ENCODE data around the gene TMEM117.
"Not testable (repeated sequence)": the region's sequence is repeated elsewhere in the genome, so short reads cannot be mapped to it uniquely, and the experiment has no call there.

The TMEM117 gene

GRCh38 chr12:43842259-43842658 lies 6.4 kb downstream of the TMEM117 start:
- peaks cover 0 to 2% of the 10 kb centered on the region in 2 donors for H3K4me1 ChIP-seq (ENCODE audit: control insufficient read depth in 1 of 2, insufficient read depth in 2 of 2, low read length in 2 of 2)
- no peak overlapping the region for H3K27ac ChIP-seq (ENCODE audit: low read length)
- H3K4me3 ChIP-seq (ENCODE audit: low read depth in 1 of 2, low read length in 2 of 2), result no peak overlapping the region
- no peaks in the 10 kb centered on the region for H3K27me3 ChIP-seq (ENCODE audit: low read depth, low read length)
- H3K36me3 ChIP-seq (ENCODE audit: control insufficient read depth in 1 of 2, insufficient read depth in 2 of 2, low read length in 2 of 2), result peaks cover 0 to 5% of the 10 kb centered on the region in 2 donors
- no peaks in the 10 kb centered on the region for H3K9me3 ChIP-seq (ENCODE audit: control insufficient read depth in 1 of 2, low read length in 2 of 2)

GRCh38 chr12:43847425-43848225 lies 11.7 kb downstream of the TMEM117 start:
- H3K27ac ChIP-seq (ENCODE audit: low read length); H3K36me3 ChIP-seq (ENCODE audit: control insufficient read depth in 1 of 2, insufficient read depth in 2 of 2, low read length in 2 of 2); H3K9me3 ChIP-seq (ENCODE audit: control insufficient read depth in 1 of 2, low read length in 2 of 2); H3K4me3 ChIP-seq (ENCODE audit: low read depth in 1 of 2, low read length in 2 of 2); H3K4me1 ChIP-seq (ENCODE audit: control insufficient read depth in 1 of 2, insufficient read depth in 2 of 2, low read length in 2 of 2); H3K27me3 ChIP-seq (ENCODE audit: low read depth, low read length): not testable (repeated sequence)

- Histone ChIP-seq H3K27me3 (ENCODE audit: low read depth, low read length) (no peaks in the 10 kb centered on the region), H3K36me3 (ENCODE audit: control insufficient read depth in 1 of 2, insufficient read depth in 2 of 2, low read length in 2 of 2) (peaks cover 0 to 8% of the 10 kb centered on the region in 2 donors), H3K27ac (ENCODE audit: low read length) (no peak overlapping the region), H3K9me3 (ENCODE audit: control insufficient read depth in 1 of 2, low read length in 2 of 2) (no peaks in the 10 kb centered on the region), H3K4me3 (ENCODE audit: low read depth in 1 of 2, low read length in 2 of 2) (no peak overlapping the region), H3K4me1 (ENCODE audit: control insufficient read depth in 1 of 2, insufficient read depth in 2 of 2, low read length in 2 of 2) (no peaks in the 10 kb centered on the region)
Measured at GRCh38 chr12:43848226-43848507, 12.3 kb downstream of the TMEM117 start.

- Histone ChIP-seq H3K27me3 (ENCODE audit: low read depth, low read length) (no peaks in the 10 kb centered on the region), H3K27ac (ENCODE audit: low read length) (no peak overlapping the region), H3K4me3 (ENCODE audit: low read depth in 1 of 2, low read length in 2 of 2) (no peak overlapping the region), H3K4me1 (ENCODE audit: control insufficient read depth in 1 of 2, insufficient read depth in 2 of 2, low read length in 2 of 2) (no peaks in the 10 kb centered on the region), H3K9me3 (ENCODE audit: control insufficient read depth in 1 of 2, low read length in 2 of 2) (no peaks in the 10 kb centered on the region), H3K36me3 (ENCODE audit: control insufficient read depth in 1 of 2, insufficient read depth in 2 of 2, low read length in 2 of 2) (peaks cover 0 to 8% of the 10 kb centered on the region in 2 donors)
Measured at GRCh38 chr12:43848786-43849185, 12.9 kb downstream of the TMEM117 start.

- no peak overlapping the region for H3K4me3 ChIP-seq (ENCODE audit: low read depth in 1 of 2, low read length in 2 of 2)
- peaks cover 0 to 3% of the 10 kb centered on the region in 2 donors for H3K36me3 ChIP-seq (ENCODE audit: control insufficient read depth in 1 of 2, insufficient read depth in 2 of 2, low read length in 2 of 2)
- no peaks in the 10 kb centered on the region for H3K4me1 ChIP-seq (ENCODE audit: control insufficient read depth in 1 of 2, insufficient read depth in 2 of 2, low read length in 2 of 2)
- H3K27me3 ChIP-seq (ENCODE audit: low read depth, low read length), result no peaks in the 10 kb centered on the region
- H3K27ac ChIP-seq (ENCODE audit: low read length), result no peak overlapping the region
- no peaks in the 10 kb centered on the region for H3K9me3 ChIP-seq (ENCODE audit: control insufficient read depth in 1 of 2, low read length in 2 of 2)
Measured at GRCh38 chr12:43852744-43853143, 16.9 kb downstream of the TMEM117 start.

- no peaks in the 10 kb centered on the region for H3K9me3 ChIP-seq (ENCODE audit: control insufficient read depth in 1 of 2, low read length in 2 of 2)
- H3K27me3 ChIP-seq (ENCODE audit: low read depth, low read length), result no peaks in the 10 kb centered on the region
- no peak overlapping the region for H3K27ac ChIP-seq (ENCODE audit: low read length)
- peaks cover 0 to 5% of the 10 kb centered on the region in 2 donors for H3K4me1 ChIP-seq (ENCODE audit: control insufficient read depth in 1 of 2, insufficient read depth in 2 of 2, low read length in 2 of 2)
- H3K4me3 ChIP-seq (ENCODE audit: low read depth in 1 of 2, low read length in 2 of 2), result no peak overlapping the region
- no peaks in the 10 kb centered on the region for H3K36me3 ChIP-seq (ENCODE audit: control insufficient read depth in 1 of 2, insufficient read depth in 2 of 2, low read length in 2 of 2)
Measured at GRCh38 chr12:43856972-43857371, 21.1 kb downstream of the TMEM117 start.

GRCh38 chr12:43858096-43858495 lies 22.2 kb downstream of the TMEM117 start:
- Histone ChIP-seq H3K4me3 (ENCODE audit: low read depth in 1 of 2, low read length in 2 of 2) (no peak overlapping the region), H3K27ac (ENCODE audit: low read length) (no peak overlapping the region), H3K4me1 (ENCODE audit: control insufficient read depth in 1 of 2, insufficient read depth in 2 of 2, low read length in 2 of 2) (peaks cover 0 to 5% of the 10 kb centered on the region in 2 donors), H3K36me3 (ENCODE audit: control insufficient read depth in 1 of 2, insufficient read depth in 2 of 2, low read length in 2 of 2) (no peaks in the 10 kb centered on the region), H3K9me3 (ENCODE audit: control insufficient read depth in 1 of 2, low read length in 2 of 2) (no peaks in the 10 kb centered on the region), H3K27me3 (ENCODE audit: low read depth, low read length) (no peaks in the 10 kb centered on the region)

GRCh38 chr12:43858991-43859390 lies 23.1 kb downstream of the TMEM117 start:
- Histone ChIP-seq H3K4me1 (ENCODE audit: control insufficient read depth in 1 of 2, insufficient read depth in 2 of 2, low read length in 2 of 2) (peaks cover 0 to 5% of the 10 kb centered on the region in 2 donors), H3K9me3 (ENCODE audit: control insufficient read depth in 1 of 2, low read length in 2 of 2) (no peaks in the 10 kb centered on the region), H3K36me3 (ENCODE audit: control insufficient read depth in 1 of 2, insufficient read depth in 2 of 2, low read length in 2 of 2) (no peaks in the 10 kb centered on the region), H3K27me3 (ENCODE audit: low read depth, low read length) (no peaks in the 10 kb centered on the region), H3K27ac (ENCODE audit: low read length) (no peak overlapping the region), H3K4me3 (ENCODE audit: low read depth in 1 of 2, low read length in 2 of 2) (no peak overlapping the region)

- Histone ChIP-seq H3K4me3 (ENCODE audit: low read depth in 1 of 2, low read length in 2 of 2) (no peak overlapping the region), H3K9me3 (ENCODE audit: control insufficient read depth in 1 of 2, low read length in 2 of 2) (no peaks in the 10 kb centered on the region), H3K36me3 (ENCODE audit: control insufficient read depth in 1 of 2, insufficient read depth in 2 of 2, low read length in 2 of 2) (no peaks in the 10 kb centered on the region), H3K4me1 (ENCODE audit: control insufficient read depth in 1 of 2, insufficient read depth in 2 of 2, low read length in 2 of 2) (peaks cover 0 to 5% of the 10 kb centered on the region in 2 donors), H3K27me3 (ENCODE audit: low read depth, low read length) (no peaks in the 10 kb centered on the region), H3K27ac (ENCODE audit: low read length) (no peak overlapping the region)
Measured at GRCh38 chr12:43861015-43861839, 25.3 kb downstream of the TMEM117 start.

- H3K4me3 ChIP-seq (ENCODE audit: low read depth in 1 of 2, low read length in 2 of 2), result no peak overlapping the region
- H3K9me3 ChIP-seq (ENCODE audit: control insufficient read depth in 1 of 2, low read length in 2 of 2), result no peaks in the 10 kb centered on the region
- no peak overlapping the region for H3K27ac ChIP-seq (ENCODE audit: low read length)
- peaks cover 0 to 5% of the 10 kb centered on the region in 2 donors for H3K4me1 ChIP-seq (ENCODE audit: control insufficient read depth in 1 of 2, insufficient read depth in 2 of 2, low read length in 2 of 2)
- H3K36me3 ChIP-seq (ENCODE audit: control insufficient read depth in 1 of 2, insufficient read depth in 2 of 2, low read length in 2 of 2), result no peaks in the 10 kb centered on the region
- no peaks in the 10 kb centered on the region for H3K27me3 ChIP-seq (ENCODE audit: low read depth, low read length)
Measured at GRCh38 chr12:43861840-43862150, 25.9 kb downstream of the TMEM117 start.

- Histone ChIP-seq H3K36me3 (ENCODE audit: control insufficient read depth in 1 of 2, insufficient read depth in 2 of 2, low read length in 2 of 2) (no peaks in the 10 kb centered on the region), H3K9me3 (ENCODE audit: control insufficient read depth in 1 of 2, low read length in 2 of 2) (no peaks in the 10 kb centered on the region), H3K4me1 (ENCODE audit: control insufficient read depth in 1 of 2, insufficient read depth in 2 of 2, low read length in 2 of 2) (peaks cover 0 to 5% of the 10 kb centered on the region in 2 donors), H3K27me3 (ENCODE audit: low read depth, low read length) (no peaks in the 10 kb centered on the region), H3K27ac (ENCODE audit: low read length) (no peak overlapping the region), H3K4me3 (ENCODE audit: low read depth in 1 of 2, low read length in 2 of 2) (no peak overlapping the region)
Measured at GRCh38 chr12:43863770-43864366, 28.0 kb downstream of the TMEM117 start.
